ENCODE measurements around the gene WNT3. TPM values are rescaled to one million over a fixed set of nuclear protein-coding genes. Genes with fewer than 3 reads are reported as not detected.

WNT3 gene
- total and polyA plus RNA-seq, 11 donors: 0.32 to 2.2 (median 1.2) TPM

GRCh38 chr17:46732754-46733398 lies 85.6 kb downstream of the WNT3 start:
- intact Hi-C loops (cut with DNase I): no loop called here
- peaks cover 0 to 45% (median 17%) of the 10 kb centered on the region in 9 donors for H3K36me3 ChIP-seq
- H3K27me3 ChIP-seq: no peaks in the 10 kb centered on the region
- H3K9me3 ChIP-seq: no peaks in the 10 kb centered on the region
- 81 to 85% (median 82%) methylated on average over 7 of the region's 7 CpGs for WGBS, 4 donors
- TF ChIP-seq POLR2A (IDR thresholded peaks at IDR 0.05) (no peak), CTCF (IDR thresholded peaks at IDR 0.05) (no peak)
- no peak overlapping the region for H3K27ac ChIP-seq
- no peak overlapping the region for H3K4me3 ChIP-seq
- no peak for ATAC-seq
- DNase-seq: no peak
- H3K4me1 ChIP-seq: no peaks in the 10 kb centered on the region

GRCh38 chr17:46732160-46732559 lies 86.3 kb downstream of the WNT3 start:
- no peak for ATAC-seq
- Histone ChIP-seq H3K9me3 (no peaks in the 10 kb centered on the region), H3K27ac (no peak overlapping the region), H3K4me3 (no peak overlapping the region), H3K36me3 (peaks cover 0 to 51% (median 17%) of the 10 kb centered on the region in 9 donors), H3K27me3 (no peaks in the 10 kb centered on the region), H3K4me1 (no peaks in the 10 kb centered on the region)
- intact Hi-C loops (cut with DNase I): no loop called here
- TF ChIP-seq POLR2A (IDR thresholded peaks at IDR 0.05) (no peak), CTCF (IDR thresholded peaks at IDR 0.05) (no peak)
- WGBS, 4 donors: 87 to 88% (median 88%) methylated on average over 1 of the region's 1 CpG
- no peak for DNase-seq

GRCh38 chr17:46730679-46731078 lies 87.8 kb downstream of the WNT3 start:
- TF ChIP-seq CTCF (IDR thresholded peaks at IDR 0.05) (no peak), POLR2A (IDR thresholded peaks at IDR 0.05) (no peak)
- 94 to 100% (median 97%) methylated on average over 1 of the region's 1 CpG for WGBS, 4 donors
- no peak overlapping the region for H3K4me3 ChIP-seq
- intact Hi-C loops (cut with DNase I): no loop called here
- H3K9me3 ChIP-seq: no peaks in the 10 kb centered on the region
- DNase-seq: no peak
- no peaks in the 10 kb centered on the region for H3K27me3 ChIP-seq
- H3K36me3 ChIP-seq: peaks cover 0 to 66% (median 23%) of the 10 kb centered on the region in 9 donors
- no peak overlapping the region for H3K27ac ChIP-seq
- no peak for ATAC-seq
- H3K4me1 ChIP-seq: no peaks in the 10 kb centered on the region

GRCh38 chr17:46730026-46730425 lies 88.5 kb downstream of the WNT3 start:
- Histone ChIP-seq H3K4me3 (no peak overlapping the region), H3K27ac (no peak overlapping the region), H3K4me1 (no peaks in the 10 kb centered on the region), H3K9me3 (no peaks in the 10 kb centered on the region), H3K27me3 (no peaks in the 10 kb centered on the region), H3K36me3 (peaks cover 0 to 67% (median 23%) of the 10 kb centered on the region in 9 donors)
- no peak for ATAC-seq
- no peak for DNase-seq
- WGBS, 4 donors: 91 to 99% (median 93%) methylated on average over 2 of the region's 2 CpGs
- TF ChIP-seq CTCF (IDR thresholded peaks at IDR 0.05): no peak
- TF ChIP-seq POLR2A (IDR thresholded peaks at IDR 0.05): no peak
- intact Hi-C loops (cut with DNase I): no loop called here

All from heart left ventricle (tissue), 16 donors.